ENCODE results near the gene KERA. TPM values are rescaled to one million over a fixed set of nuclear protein-coding genes. Genes with fewer than 3 reads are reported as not detected.

KERA gene
- not detected for total RNA-seq

GRCh38 chr12:91057368-91058165, at the start of gene KERA:
Gene KERA, minus strand, starts transcription at chr12:91058024. Its CDS starts 1,743 bp downstream, at chr12:91056281.
- WGBS, 2 donors: 35 to 41% methylated on average over 9 of the region's 9 CpGs

DNA sequence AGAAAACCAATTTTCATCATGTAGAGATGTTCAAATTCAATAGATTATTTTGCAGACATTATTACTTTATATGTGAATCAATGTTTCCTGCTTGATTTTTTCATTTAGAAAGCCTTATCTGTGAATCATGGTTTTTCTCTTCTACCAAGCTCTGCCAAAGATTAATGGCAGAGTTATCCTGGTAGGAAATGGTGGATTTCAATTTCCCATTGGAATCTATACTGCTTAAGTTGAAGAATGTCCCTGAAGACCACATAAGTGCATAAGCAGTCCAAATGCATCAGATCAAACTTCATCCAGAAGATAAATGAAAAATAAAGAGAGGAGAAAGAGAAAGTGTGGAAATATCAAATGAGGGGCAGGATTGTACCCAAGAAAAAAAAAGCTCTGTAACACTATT, 48.5 kb upstream of the KERA start:
- no peak for TF ChIP-seq EP300 (IDR thresholded peaks at IDR 0.05)
- TF ChIP-seq, protein P1, sequence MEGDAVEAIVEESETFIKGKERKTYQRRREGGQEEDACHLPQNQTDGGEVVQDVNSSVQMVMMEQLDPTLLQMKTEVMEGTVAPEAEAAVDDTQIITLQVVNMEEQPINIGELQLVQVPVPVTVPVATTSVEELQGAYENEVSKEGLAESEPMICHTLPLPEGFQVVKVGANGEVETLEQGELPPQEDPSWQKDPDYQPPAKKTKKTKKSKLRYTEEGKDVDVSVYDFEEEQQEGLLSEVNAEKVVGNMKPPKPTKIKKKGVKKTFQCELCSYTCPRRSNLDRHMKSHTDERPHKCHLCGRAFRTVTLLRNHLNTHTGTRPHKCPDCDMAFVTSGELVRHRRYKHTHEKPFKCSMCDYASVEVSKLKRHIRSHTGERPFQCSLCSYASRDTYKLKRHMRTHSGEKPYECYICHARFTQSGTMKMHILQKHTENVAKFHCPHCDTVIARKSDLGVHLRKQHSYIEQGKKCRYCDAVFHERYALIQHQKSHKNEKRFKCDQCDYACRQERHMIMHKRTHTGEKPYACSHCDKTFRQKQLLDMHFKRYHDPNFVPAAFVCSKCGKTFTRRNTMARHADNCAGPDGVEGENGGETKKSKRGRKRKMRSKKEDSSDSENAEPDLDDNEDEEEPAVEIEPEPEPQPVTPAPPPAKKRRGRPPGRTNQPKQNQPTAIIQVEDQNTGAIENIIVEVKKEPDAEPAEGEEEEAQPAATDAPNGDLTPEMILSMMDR (IDR thresholded peaks at IDR 0.05): no peak
- no peak for TF ChIP-seq POLR2A (IDR thresholded peaks at IDR 0.05)
- no peak for DNase-seq (ENCODE audit: low spot score in 2 of 2)
- Histone ChIP-seq H3K4me3 (no peak overlapping the region), H3K27ac (peak overlapping the region in 2 of 4 donors; percentile 30 to 47), H3K9me3 (no peaks in the 10 kb centered on the region), H3K36me3 (no peaks in the 10 kb centered on the region), H3K27me3 (no peaks in the 10 kb centered on the region), H3K4me1 (no peaks in the 10 kb centered on the region)

More at GRCh38 chr12:91057368-91058165, at the start of gene KERA:
- TF ChIP-seq EP300 (IDR thresholded peaks at IDR 0.05) (no peak), POLR2A (IDR thresholded peaks at IDR 0.05) (no peak)
- TF ChIP-seq, protein P1 (IDR thresholded peaks at IDR 0.05): no peak
- no peak for DNase-seq (ENCODE audit: low spot score in 2 of 2)
- Histone ChIP-seq H3K27ac (no peak within 1 kb of the TSS), H3K4me3 (no peak within 1 kb of the TSS), H3K9me3 (no peaks in the 10 kb centered on the region), H3K27me3 (no peaks in the 10 kb centered on the region), H3K4me1 (peaks cover 0 to 6% (median 0%) of the 10 kb centered on the region in 4 donors), H3K36me3 (no peaks in the 10 kb centered on the region)

- H3K4me1 ChIP-seq: peaks cover 0 to 3% (median 0%) of the 10 kb centered on the region in 4 donors
- no peak for TF ChIP-seq POLR2A (IDR thresholded peaks at IDR 0.05)
- TF ChIP-seq, protein P1 (IDR thresholded peaks at IDR 0.05): no peak
- no peak for TF ChIP-seq EP300 (IDR thresholded peaks at IDR 0.05)
- H3K4me3 ChIP-seq: peak overlapping the region in 1 of 4 donors; percentile 20
- H3K36me3 ChIP-seq: no peaks in the 10 kb centered on the region
- no peaks in the 10 kb centered on the region for H3K9me3 ChIP-seq
- 62 to 69% methylated on average over 5 of the region's 5 CpGs for WGBS, 2 donors
- no peak for DNase-seq (ENCODE audit: low spot score in 2 of 2)
- peak overlapping the region in 2 of 4 donors; percentile 30 to 47 for H3K27ac ChIP-seq
- no peaks in the 10 kb centered on the region for H3K27me3 ChIP-seq
Observed at GRCh38 chr12:91105807-91106206, 48.0 kb upstream of the KERA start.

GRCh38 chr12:91104812-91105466, 47.1 kb upstream of the KERA start:
- peaks cover 0 to 3% (median 0%) of the 10 kb centered on the region in 4 donors for H3K4me1 ChIP-seq
- H3K27me3 ChIP-seq: no peaks in the 10 kb centered on the region
- H3K9me3 ChIP-seq: no peaks in the 10 kb centered on the region
- TF ChIP-seq POLR2A (IDR thresholded peaks at IDR 0.05): no peak
- TF ChIP-seq, protein P1 (IDR thresholded peaks at IDR 0.05): no peak
- TF ChIP-seq EP300 (IDR thresholded peaks at IDR 0.05): no peak
- peak overlapping the region in 1 of 4 donors; percentile 20 for H3K4me3 ChIP-seq
- 62 to 80% methylated on average over 1 of the region's 1 CpG for WGBS, 2 donors
- peak overlapping the region in 2 of 4 donors; percentile 30 to 47 for H3K27ac ChIP-seq
- H3K36me3 ChIP-seq: no peaks in the 10 kb centered on the region
- DNase-seq (ENCODE audit: low spot score in 2 of 2): no peak

DNA sequence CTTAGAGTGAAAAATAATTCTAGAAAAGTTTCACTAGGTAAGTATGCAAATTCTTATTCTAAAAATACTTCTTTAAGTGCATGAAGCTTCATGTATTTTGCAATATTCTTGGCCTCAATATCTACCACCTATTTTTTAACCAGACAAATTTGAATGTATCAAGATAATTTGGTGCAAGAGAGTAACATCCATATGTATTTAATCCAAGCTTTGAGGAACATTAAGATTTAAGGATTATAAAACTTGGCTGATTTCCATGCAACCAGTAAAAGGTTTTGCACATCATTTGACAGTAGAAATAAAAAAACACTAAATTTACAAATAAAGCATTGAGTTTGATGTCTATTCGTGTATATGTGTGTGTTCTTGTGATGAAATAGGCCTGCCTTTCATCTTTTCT, 45.8 kb upstream of the KERA start:
- no peaks in the 10 kb centered on the region for H3K36me3 ChIP-seq
- WGBS, 2 donors: 60 to 64% methylated on average over 1 of the region's 1 CpG
- no peak for DNase-seq (ENCODE audit: low spot score in 2 of 2)

More for the DNA sequence above, 45.8 kb upstream of the KERA start:
- Histone ChIP-seq H3K27ac (no peak overlapping the region), H3K9me3 (no peaks in the 10 kb centered on the region), H3K27me3 (no peaks in the 10 kb centered on the region), H3K4me3 (no peak overlapping the region), H3K4me1 (peaks cover 0 to 6% (median 1%) of the 10 kb centered on the region in 4 donors)
- TF ChIP-seq EP300 (IDR thresholded peaks at IDR 0.05) (no peak), POLR2A (IDR thresholded peaks at IDR 0.05) (no peak)
- TF ChIP-seq, protein P1 (IDR thresholded peaks at IDR 0.05): no peak
